Measurements from ENCODE around the gene MRPL54. TPM values are rescaled to one million over a fixed set of nuclear protein-coding genes. Genes with fewer than 3 reads are reported as not detected.

MRPL54 gene
- polyA plus RNA-seq, 2 of the 4 experiments (the other 2 are of a cell fraction) = 30.8 to 47.5 TPM

GRCh38 chr19:3782330-3782729 lies 19.8 kb downstream of the MRPL54 start:
- H3K4me2 ChIP-seq = no peak overlapping the region
- ChIA-PET POLR2A (no interaction called here), CTCF (interaction anchor here (0.6 kb wide), 1 partner anchor 206 kb away, joined by 4 read pairs; no protein-coding TSS in a partner anchor)
- 85% methylated on average over 1 of the region's 1 CpG for WGBS (ENCODE audit: missing lambda C conversion rate)
- peaks cover 19% of the 10 kb centered on the region for H3K9me3 ChIP-seq
- no peak overlapping the region for H3K4me3 ChIP-seq
- H3K4me1 ChIP-seq = peaks cover 9% of the 10 kb centered on the region; the same call in 1 of the 3 replicates
- DNase-seq (ENCODE audit: low read depth in 1 of 2, low spot score in 1 of 2) = no peak
- no peak for FAIRE-seq
- ATAC-seq = no peak
- H3K27ac ChIP-seq = no peak overlapping the region
- TF ChIP-seq KDM1A (IDR thresholded peaks at IDR 0.05; ENCODE audit: low read depth) (peak; percentile 79; the same call in 1 of the 2 replicates), HDAC2 (IDR thresholded peaks at IDR 0.05) (0 out of 2 replicates have a peak, but pooled peaks have one; percentile 51), FOSL2 (IDR thresholded peaks at IDR 0.05) (no peak), FOSL2 (CRISPR knock-in tag; IDR thresholded peaks at IDR 0.05) (no peak), SREBF2 (IDR thresholded peaks at IDR 0.05) (no peak)

DNA sequence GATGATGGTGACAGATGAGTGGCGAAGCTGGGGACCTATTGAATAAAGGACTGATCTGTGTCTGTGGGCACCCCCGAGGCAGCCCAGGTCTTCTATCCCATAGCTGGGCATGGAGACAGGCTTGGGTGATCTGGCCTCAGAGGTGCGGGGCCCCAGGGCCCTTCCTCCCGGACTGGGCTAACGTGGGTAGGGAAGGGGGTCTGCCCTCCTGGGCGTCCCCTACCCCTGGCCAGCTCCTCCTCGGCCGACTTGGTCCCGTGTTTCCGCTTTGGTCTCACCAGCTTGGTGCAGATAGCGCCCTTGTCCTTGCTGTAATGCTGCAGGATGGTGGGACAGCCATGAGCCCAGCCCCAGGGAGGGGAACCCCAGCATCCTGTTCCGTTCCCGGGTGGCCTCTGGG lies 20.4 kb downstream of the MRPL54 start:
- no peak for FAIRE-seq
- 65% methylated on average over 5 of the region's 13 CpGs for WGBS (ENCODE audit: missing lambda C conversion rate)
- TF ChIP-seq CBX8 (IDR thresholded peaks at IDR 0.05) = no peak
- TF ChIP-seq, protein P1, sequence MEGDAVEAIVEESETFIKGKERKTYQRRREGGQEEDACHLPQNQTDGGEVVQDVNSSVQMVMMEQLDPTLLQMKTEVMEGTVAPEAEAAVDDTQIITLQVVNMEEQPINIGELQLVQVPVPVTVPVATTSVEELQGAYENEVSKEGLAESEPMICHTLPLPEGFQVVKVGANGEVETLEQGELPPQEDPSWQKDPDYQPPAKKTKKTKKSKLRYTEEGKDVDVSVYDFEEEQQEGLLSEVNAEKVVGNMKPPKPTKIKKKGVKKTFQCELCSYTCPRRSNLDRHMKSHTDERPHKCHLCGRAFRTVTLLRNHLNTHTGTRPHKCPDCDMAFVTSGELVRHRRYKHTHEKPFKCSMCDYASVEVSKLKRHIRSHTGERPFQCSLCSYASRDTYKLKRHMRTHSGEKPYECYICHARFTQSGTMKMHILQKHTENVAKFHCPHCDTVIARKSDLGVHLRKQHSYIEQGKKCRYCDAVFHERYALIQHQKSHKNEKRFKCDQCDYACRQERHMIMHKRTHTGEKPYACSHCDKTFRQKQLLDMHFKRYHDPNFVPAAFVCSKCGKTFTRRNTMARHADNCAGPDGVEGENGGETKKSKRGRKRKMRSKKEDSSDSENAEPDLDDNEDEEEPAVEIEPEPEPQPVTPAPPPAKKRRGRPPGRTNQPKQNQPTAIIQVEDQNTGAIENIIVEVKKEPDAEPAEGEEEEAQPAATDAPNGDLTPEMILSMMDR (IDR thresholded peaks at IDR 0.05) = no peak
- no peak for TF ChIP-seq ESRRA (IDR thresholded peaks at IDR 0.05; ENCODE audit: borderline replicate concordance, low read length)
- no peak for TF ChIP-seq POLR2A (IDR thresholded peaks at IDR 0.05; ENCODE audit: low read length)
- no peak for TF ChIP-seq ELK1 (IDR thresholded peaks at IDR 0.05; ENCODE audit: low read depth, low read length)
- TF ChIP-seq KDM1A (IDR thresholded peaks at IDR 0.05; ENCODE audit: low read depth) = no peak
- no peak for TF ChIP-seq HOXB5 (CRISPR knock-in tag; IDR thresholded peaks at IDR 0.05)
- no peak for TF ChIP-seq MAZ (IDR thresholded peaks at IDR 0.05; ENCODE audit: borderline replicate concordance, low read depth, low read length)
- no peak for TF ChIP-seq PHF8 (IDR thresholded peaks at IDR 0.05; ENCODE audit: borderline replicate concordance, low read depth)
- TF ChIP-seq POLR2AphosphoS2 (conservative IDR thresholded peaks at IDR 0.05; ENCODE audit: low read length) = no peak
- no peak for TF ChIP-seq CEBPB (IDR thresholded peaks at IDR 0.05)
- no peak for TF ChIP-seq HES2 (IDR thresholded peaks at IDR 0.05)
- no peak for TF ChIP-seq FOSB (CRISPR knock-in tag; IDR thresholded peaks at IDR 0.05)
- no peak for TF ChIP-seq JUNB (IDR thresholded peaks at IDR 0.05)
- no peak for TF ChIP-seq SREBF2 (IDR thresholded peaks at IDR 0.05)
- no peak for TF ChIP-seq RNF2 (IDR thresholded peaks at IDR 0.05; ENCODE audit: borderline replicate concordance, low read depth)
- Histone ChIP-seq H3K4me2 (no peak overlapping the region), H3K27ac (no peak overlapping the region), H3K4me1 (peaks cover 9% of the 10 kb centered on the region; the same call in 1 of the 3 replicates), H3K4me3 (no peak overlapping the region), H3K9me3 (peaks cover 19% of the 10 kb centered on the region)
- no peak for ATAC-seq
- ChIA-PET POLR2A (no interaction called here), CTCF (interaction anchor here (1.3 kb wide), 1 partner anchor 9 kb away, joined by 3 read pairs; no protein-coding TSS in a partner anchor)
- DNase-seq (ENCODE audit: low read depth in 1 of 2, low spot score in 1 of 2) = no peak

- no peak for FAIRE-seq
- Histone ChIP-seq H3K9me3 (peaks cover 19% of the 10 kb centered on the region), H3K4me3 (no peak overlapping the region), H3K4me1 (peaks cover 9% of the 10 kb centered on the region; the same call in 1 of the 3 replicates), H3K27ac (no peak overlapping the region), H3K4me2 (no peak overlapping the region; the same call in 2 of the 3 replicates)
- WGBS (ENCODE audit: missing lambda C conversion rate) = 44% methylated on average over 5 of the region's 49 CpGs
- ChIA-PET POLR2A (no interaction called here), CTCF (interaction anchor here (0.6 to 1.3 kb wide), 3 partner anchors 10 to 185 kb away, joined by 3 read pairs; no protein-coding TSS in a partner anchor)
- TF ChIP-seq BCL3 (IDR thresholded peaks at IDR 0.05) (no peak), MAX (IDR thresholded peaks at IDR 0.05) (0 out of 2 replicates have a peak, but pooled peaks have one; percentile 24)
- DNase-seq (ENCODE audit: low read depth in 1 of 2, low spot score in 1 of 2) = peak in 1 of 2 experiments; percentile 39
- peak; percentile 33 to 58; a peak in 3 of 6 replicates for ATAC-seq
These were observed 21.4 kb downstream of the MRPL54 start for GRCh38 chr19:3783660-3784584.

Data from A549 (cell line).